Measurements from ENCODE around the gene HLA-A. TPM values are rescaled to one million over a fixed set of nuclear protein-coding genes. Genes with fewer than 3 reads are reported as not detected.

The HLA-A gene
- total RNA-seq, 1 experiment from 2014 or later = 251 TPM

DNA sequence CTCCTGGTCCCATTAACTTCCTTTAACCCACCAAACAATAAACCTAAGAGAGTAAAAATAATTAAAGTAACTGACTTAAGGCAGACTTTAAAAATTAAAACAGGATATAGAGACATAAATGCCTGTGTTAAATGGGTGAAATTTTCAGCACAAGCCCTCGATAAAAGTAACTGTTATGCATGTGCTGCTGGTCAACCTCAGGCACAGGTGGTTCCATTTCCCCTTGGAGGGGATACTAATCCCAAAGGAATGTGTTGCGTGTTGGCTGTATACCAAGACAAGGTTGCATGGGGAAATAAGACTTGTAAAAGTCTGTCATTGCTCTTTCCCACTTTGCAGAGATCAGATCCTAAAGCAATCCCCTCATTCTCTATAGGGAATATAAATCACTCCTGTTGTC is 25.8 kb downstream of the HLA-A start (continued):
- peak; percentile 51 for TF ChIP-seq SP1 (IDR thresholded peaks at IDR 0.05; ENCODE audit: low read depth)
- no peak for TF ChIP-seq EZH2phosphoT487 (IDR thresholded peaks at IDR 0.05; ENCODE audit: borderline replicate concordance)

DNA sequence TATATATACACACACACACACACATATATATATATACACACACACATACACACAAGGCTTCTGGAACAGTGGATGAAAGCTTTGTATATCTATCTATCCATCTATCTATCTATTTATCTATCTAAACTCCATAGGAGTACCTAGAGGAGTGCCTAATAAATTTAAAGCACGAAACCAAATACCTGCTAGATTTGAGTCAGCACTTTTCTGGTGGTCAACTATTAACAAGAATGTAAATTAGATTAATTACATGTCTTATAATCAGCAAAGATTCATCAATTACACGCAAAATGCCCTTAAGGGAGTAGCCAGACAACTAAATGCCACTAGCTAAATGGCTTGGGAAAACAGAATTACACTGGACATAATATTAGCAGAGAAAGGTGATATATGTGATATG is 26.6 kb downstream of the HLA-A start:
- intact Hi-C loops (cut with micrococcal nuclease) = loop anchor here (5.0 kb wide), 1 partner anchor 1047 kb away; the partner anchor contains the start of gene TRIM27
- no TSS peak for BruUV-seq (replicated peaks)
- no peak for DNase-seq (ENCODE audit: low read depth, low spot score)
- ChIA-PET RAD21 (ENCODE audit: low non-redundant PET in 1 of 2, low total read pairs in 2 of 2, uncharacterized antibody in 2 of 2, unreplicated experiment in 2 of 2) (no interaction called here), CTCF (no interaction called here), POLR2A (interaction anchor here (1.9 kb wide), 1 partner anchor 8 kb away, joined by 9 read pairs; no protein-coding TSS in a partner anchor)
- peaks cover 41 to 57% of the 10 kb centered on the region in 2 experiments for H3K4me1 ChIP-seq (ENCODE audit: control insufficient read depth in 1 of 2, insufficient read depth in 2 of 2, low read length in 2 of 2)
- no peak overlapping the region for H3K4me2 ChIP-seq (ENCODE audit: low read length)
- no peak overlapping the region for H3K27ac ChIP-seq (ENCODE audit: low read depth, low read length)
- no peaks in the 10 kb centered on the region for H4K20me1 ChIP-seq (ENCODE audit: insufficient read depth)
- ATAC-seq = no peak
- TF ChIP-seq EZH2phosphoT487 (IDR thresholded peaks at IDR 0.05; ENCODE audit: borderline replicate concordance) = no peak
- TF ChIP-seq TCF7L2 (IDR thresholded peaks at IDR 0.05; ENCODE audit: borderline replicate concordance, extremely low read depth, insufficient read depth, insufficient read length) = no peak
- no peak for TF ChIP-seq POLR2AphosphoS5 (IDR thresholded peaks at IDR 0.05; ENCODE audit: low read depth, low read length)
- TF ChIP-seq, protein P1, sequence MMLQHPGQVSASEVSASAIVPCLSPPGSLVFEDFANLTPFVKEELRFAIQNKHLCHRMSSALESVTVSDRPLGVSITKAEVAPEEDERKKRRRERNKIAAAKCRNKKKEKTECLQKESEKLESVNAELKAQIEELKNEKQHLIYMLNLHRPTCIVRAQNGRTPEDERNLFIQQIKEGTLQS (IDR thresholded peaks at IDR 0.05) = no peak
- no peak for TF ChIP-seq ELF1 (IDR thresholded peaks at IDR 0.05; ENCODE audit: borderline replicate concordance, low read depth)
- TF ChIP-seq CBX3 (IDR thresholded peaks at IDR 0.05; ENCODE audit: low read depth) = no peak
- TF ChIP-seq RAD21 (IDR thresholded peaks at IDR 0.05; ENCODE audit: low read depth) = no peak
- TF ChIP-seq, protein P2, sequence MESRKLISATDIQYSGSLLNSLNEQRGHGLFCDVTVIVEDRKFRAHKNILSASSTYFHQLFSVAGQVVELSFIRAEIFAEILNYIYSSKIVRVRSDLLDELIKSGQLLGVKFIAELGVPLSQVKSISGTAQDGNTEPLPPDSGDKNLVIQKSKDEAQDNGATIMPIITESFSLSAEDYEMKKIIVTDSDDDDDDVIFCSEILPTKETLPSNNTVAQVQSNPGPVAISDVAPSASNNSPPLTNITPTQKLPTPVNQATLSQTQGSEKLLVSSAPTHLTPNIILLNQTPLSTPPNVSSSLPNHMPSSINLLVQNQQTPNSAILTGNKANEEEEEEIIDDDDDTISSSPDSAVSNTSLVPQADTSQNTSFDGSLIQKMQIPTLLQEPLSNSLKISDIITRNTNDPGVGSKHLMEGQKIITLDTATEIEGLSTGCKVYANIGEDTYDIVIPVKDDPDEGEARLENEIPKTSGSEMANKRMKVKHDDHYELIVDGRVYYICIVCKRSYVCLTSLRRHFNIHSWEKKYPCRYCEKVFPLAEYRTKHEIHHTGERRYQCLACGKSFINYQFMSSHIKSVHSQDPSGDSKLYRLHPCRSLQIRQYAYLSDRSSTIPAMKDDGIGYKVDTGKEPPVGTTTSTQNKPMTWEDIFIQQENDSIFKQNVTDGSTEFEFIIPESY (IDR thresholded peaks at IDR 0.05; ENCODE audit: extremely low read depth, insufficient replicate concordance, low read length) = no peak
- TF ChIP-seq, protein P3, sequence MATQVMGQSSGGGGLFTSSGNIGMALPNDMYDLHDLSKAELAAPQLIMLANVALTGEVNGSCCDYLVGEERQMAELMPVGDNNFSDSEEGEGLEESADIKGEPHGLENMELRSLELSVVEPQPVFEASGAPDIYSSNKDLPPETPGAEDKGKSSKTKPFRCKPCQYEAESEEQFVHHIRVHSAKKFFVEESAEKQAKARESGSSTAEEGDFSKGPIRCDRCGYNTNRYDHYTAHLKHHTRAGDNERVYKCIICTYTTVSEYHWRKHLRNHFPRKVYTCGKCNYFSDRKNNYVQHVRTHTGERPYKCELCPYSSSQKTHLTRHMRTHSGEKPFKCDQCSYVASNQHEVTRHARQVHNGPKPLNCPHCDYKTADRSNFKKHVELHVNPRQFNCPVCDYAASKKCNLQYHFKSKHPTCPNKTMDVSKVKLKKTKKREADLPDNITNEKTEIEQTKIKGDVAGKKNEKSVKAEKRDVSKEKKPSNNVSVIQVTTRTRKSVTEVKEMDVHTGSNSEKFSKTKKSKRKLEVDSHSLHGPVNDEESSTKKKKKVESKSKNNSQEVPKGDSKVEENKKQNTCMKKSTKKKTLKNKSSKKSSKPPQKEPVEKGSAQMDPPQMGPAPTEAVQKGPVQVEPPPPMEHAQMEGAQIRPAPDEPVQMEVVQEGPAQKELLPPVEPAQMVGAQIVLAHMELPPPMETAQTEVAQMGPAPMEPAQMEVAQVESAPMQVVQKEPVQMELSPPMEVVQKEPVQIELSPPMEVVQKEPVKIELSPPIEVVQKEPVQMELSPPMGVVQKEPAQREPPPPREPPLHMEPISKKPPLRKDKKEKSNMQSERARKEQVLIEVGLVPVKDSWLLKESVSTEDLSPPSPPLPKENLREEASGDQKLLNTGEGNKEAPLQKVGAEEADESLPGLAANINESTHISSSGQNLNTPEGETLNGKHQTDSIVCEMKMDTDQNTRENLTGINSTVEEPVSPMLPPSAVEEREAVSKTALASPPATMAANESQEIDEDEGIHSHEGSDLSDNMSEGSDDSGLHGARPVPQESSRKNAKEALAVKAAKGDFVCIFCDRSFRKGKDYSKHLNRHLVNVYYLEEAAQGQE (IDR thresholded peaks at IDR 0.05; ENCODE audit: low read depth) = no peak
- no peak for TF ChIP-seq POLR2A (IDR thresholded peaks at IDR 0.05; ENCODE audit: borderline replicate concordance, extremely low read depth, insufficient read depth, insufficient read length)
- TF ChIP-seq ZFX (IDR thresholded peaks at IDR 0.05) = no peak
- TF ChIP-seq, protein P4, sequence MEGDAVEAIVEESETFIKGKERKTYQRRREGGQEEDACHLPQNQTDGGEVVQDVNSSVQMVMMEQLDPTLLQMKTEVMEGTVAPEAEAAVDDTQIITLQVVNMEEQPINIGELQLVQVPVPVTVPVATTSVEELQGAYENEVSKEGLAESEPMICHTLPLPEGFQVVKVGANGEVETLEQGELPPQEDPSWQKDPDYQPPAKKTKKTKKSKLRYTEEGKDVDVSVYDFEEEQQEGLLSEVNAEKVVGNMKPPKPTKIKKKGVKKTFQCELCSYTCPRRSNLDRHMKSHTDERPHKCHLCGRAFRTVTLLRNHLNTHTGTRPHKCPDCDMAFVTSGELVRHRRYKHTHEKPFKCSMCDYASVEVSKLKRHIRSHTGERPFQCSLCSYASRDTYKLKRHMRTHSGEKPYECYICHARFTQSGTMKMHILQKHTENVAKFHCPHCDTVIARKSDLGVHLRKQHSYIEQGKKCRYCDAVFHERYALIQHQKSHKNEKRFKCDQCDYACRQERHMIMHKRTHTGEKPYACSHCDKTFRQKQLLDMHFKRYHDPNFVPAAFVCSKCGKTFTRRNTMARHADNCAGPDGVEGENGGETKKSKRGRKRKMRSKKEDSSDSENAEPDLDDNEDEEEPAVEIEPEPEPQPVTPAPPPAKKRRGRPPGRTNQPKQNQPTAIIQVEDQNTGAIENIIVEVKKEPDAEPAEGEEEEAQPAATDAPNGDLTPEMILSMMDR (IDR thresholded peaks at IDR 0.05 in 2 of 3, conservative IDR thresholded peaks at IDR 0.05 in 1 of 3; ENCODE audit: borderline replicate concordance in 1 of 3, insufficient read depth in 1 of 3, low read depth in 2 of 3, low read length in 2 of 3) = no peak
- no peak for TF ChIP-seq ZNF274 (IDR thresholded peaks at IDR 0.05; ENCODE audit: low read depth, low read length)
- TF ChIP-seq, protein P5, sequence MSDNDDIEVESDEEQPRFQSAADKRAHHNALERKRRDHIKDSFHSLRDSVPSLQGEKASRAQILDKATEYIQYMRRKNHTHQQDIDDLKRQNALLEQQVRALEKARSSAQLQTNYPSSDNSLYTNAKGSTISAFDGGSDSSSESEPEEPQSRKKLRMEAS (IDR thresholded peaks at IDR 0.05) = no peak
- TF ChIP-seq FOSL1 (IDR thresholded peaks at IDR 0.05; ENCODE audit: low read depth) = no peak
- TF ChIP-seq SRF (IDR thresholded peaks at IDR 0.05; ENCODE audit: low read depth) = no peak
- TF ChIP-seq JUND (IDR thresholded peaks at IDR 0.05) = no peak
- TF ChIP-seq SIN3A (IDR thresholded peaks at IDR 0.05; ENCODE audit: low read depth) = no peak
- TF ChIP-seq CEBPB (IDR thresholded peaks at IDR 0.05; ENCODE audit: low read depth) = no peak
- H3K27me3 ChIP-seq (ENCODE audit: insufficient read depth, low read length) = no peaks in the 10 kb centered on the region
- H3K9me2 ChIP-seq (ENCODE audit: insufficient read depth) = no peaks in the 10 kb centered on the region
- H3K4me3 ChIP-seq (replicated peaks in 1 of 2; ENCODE audit: low read depth in 1 of 2, low read length in 2 of 2) = no peak overlapping the region
- H3K79me2 ChIP-seq (ENCODE audit: insufficient read depth, low read length) = no peaks in the 10 kb centered on the region
- H3K9me3 ChIP-seq (ENCODE audit: control insufficient read depth in 1 of 2, insufficient read depth in 1 of 2, low read depth in 1 of 2, low read length in 2 of 2) = no peaks in the 10 kb centered on the region
- H3K9ac ChIP-seq (ENCODE audit: low read length) = no peak overlapping the region
- H3K36me3 ChIP-seq (ENCODE audit: control insufficient read depth in 1 of 2, insufficient read depth in 2 of 2, low read length in 2 of 2) = no peaks in the 10 kb centered on the region
- H2AFZ ChIP-seq (ENCODE audit: low read depth, low read length, poor library complexity, severe bottlenecking) = no peak overlapping the region

Data from HCT116 (cell line).